Measurements from ENCODE around the gene SERPINB5. TPM values are rescaled to one million over a fixed set of nuclear protein-coding genes. Genes with fewer than 3 reads are reported as not detected.

SERPINB5 gene
- total and polyA plus RNA-seq, 4 donors, result 0.05 TPM; not detected in 3

DNA sequence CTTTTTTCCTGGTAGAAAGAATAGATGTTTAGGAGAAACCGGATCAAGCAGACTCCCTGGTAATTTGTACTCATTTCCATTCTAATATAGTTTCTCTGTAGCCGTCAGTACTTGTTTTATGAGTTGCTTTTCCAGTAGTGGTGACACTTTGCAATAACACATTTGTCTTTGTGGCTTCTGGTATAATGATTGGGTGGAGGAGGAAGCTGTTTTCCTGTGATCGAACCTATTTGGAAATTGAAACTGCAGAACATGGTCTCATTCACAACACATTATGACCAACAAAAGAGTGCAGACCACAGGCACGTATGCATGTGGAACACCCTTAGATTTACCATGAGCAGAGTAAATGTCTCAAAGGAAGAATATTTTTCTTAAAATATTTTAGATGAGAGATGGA lies 57.9 kb downstream of the SERPINB5 start:
- no peak for DNase-seq (ENCODE audit: low spot score)
- TF ChIP-seq, protein P1, sequence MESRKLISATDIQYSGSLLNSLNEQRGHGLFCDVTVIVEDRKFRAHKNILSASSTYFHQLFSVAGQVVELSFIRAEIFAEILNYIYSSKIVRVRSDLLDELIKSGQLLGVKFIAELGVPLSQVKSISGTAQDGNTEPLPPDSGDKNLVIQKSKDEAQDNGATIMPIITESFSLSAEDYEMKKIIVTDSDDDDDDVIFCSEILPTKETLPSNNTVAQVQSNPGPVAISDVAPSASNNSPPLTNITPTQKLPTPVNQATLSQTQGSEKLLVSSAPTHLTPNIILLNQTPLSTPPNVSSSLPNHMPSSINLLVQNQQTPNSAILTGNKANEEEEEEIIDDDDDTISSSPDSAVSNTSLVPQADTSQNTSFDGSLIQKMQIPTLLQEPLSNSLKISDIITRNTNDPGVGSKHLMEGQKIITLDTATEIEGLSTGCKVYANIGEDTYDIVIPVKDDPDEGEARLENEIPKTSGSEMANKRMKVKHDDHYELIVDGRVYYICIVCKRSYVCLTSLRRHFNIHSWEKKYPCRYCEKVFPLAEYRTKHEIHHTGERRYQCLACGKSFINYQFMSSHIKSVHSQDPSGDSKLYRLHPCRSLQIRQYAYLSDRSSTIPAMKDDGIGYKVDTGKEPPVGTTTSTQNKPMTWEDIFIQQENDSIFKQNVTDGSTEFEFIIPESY (IDR thresholded peaks at IDR 0.05), result no peak
- TF ChIP-seq SP1 (IDR thresholded peaks at IDR 0.05) (no peak), JUND (IDR thresholded peaks at IDR 0.05) (no peak), YY1 (IDR thresholded peaks at IDR 0.05) (no peak), TAF1 (conservative IDR thresholded peaks at IDR 0.05) (no peak), HNF4G (IDR thresholded peaks at IDR 0.05) (no peak), RAD21 (IDR thresholded peaks at IDR 0.05) (no peak), HNF4A (conservative IDR thresholded peaks at IDR 0.05) (no peak), FOXA1 (IDR thresholded peaks at IDR 0.05) (no peak), RXRA (IDR thresholded peaks at IDR 0.05) (no peak), NR2F2 (IDR thresholded peaks at IDR 0.05) (no peak), GABPA (IDR thresholded peaks at IDR 0.05 in 1 of 2, conservative IDR thresholded peaks at IDR 0.05 in 1 of 2) (no peak), FOXA2 (IDR thresholded peaks at IDR 0.05) (no peak), EGR1 (IDR thresholded peaks at IDR 0.05; ENCODE audit: low read depth in 2 of 2) (no peak)
- TF ChIP-seq, protein P2, sequence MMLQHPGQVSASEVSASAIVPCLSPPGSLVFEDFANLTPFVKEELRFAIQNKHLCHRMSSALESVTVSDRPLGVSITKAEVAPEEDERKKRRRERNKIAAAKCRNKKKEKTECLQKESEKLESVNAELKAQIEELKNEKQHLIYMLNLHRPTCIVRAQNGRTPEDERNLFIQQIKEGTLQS (IDR thresholded peaks at IDR 0.05), result no peak
- TF ChIP-seq, protein P3, sequence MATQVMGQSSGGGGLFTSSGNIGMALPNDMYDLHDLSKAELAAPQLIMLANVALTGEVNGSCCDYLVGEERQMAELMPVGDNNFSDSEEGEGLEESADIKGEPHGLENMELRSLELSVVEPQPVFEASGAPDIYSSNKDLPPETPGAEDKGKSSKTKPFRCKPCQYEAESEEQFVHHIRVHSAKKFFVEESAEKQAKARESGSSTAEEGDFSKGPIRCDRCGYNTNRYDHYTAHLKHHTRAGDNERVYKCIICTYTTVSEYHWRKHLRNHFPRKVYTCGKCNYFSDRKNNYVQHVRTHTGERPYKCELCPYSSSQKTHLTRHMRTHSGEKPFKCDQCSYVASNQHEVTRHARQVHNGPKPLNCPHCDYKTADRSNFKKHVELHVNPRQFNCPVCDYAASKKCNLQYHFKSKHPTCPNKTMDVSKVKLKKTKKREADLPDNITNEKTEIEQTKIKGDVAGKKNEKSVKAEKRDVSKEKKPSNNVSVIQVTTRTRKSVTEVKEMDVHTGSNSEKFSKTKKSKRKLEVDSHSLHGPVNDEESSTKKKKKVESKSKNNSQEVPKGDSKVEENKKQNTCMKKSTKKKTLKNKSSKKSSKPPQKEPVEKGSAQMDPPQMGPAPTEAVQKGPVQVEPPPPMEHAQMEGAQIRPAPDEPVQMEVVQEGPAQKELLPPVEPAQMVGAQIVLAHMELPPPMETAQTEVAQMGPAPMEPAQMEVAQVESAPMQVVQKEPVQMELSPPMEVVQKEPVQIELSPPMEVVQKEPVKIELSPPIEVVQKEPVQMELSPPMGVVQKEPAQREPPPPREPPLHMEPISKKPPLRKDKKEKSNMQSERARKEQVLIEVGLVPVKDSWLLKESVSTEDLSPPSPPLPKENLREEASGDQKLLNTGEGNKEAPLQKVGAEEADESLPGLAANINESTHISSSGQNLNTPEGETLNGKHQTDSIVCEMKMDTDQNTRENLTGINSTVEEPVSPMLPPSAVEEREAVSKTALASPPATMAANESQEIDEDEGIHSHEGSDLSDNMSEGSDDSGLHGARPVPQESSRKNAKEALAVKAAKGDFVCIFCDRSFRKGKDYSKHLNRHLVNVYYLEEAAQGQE (IDR thresholded peaks at IDR 0.05), result no peak
- TF ChIP-seq, protein P4, sequence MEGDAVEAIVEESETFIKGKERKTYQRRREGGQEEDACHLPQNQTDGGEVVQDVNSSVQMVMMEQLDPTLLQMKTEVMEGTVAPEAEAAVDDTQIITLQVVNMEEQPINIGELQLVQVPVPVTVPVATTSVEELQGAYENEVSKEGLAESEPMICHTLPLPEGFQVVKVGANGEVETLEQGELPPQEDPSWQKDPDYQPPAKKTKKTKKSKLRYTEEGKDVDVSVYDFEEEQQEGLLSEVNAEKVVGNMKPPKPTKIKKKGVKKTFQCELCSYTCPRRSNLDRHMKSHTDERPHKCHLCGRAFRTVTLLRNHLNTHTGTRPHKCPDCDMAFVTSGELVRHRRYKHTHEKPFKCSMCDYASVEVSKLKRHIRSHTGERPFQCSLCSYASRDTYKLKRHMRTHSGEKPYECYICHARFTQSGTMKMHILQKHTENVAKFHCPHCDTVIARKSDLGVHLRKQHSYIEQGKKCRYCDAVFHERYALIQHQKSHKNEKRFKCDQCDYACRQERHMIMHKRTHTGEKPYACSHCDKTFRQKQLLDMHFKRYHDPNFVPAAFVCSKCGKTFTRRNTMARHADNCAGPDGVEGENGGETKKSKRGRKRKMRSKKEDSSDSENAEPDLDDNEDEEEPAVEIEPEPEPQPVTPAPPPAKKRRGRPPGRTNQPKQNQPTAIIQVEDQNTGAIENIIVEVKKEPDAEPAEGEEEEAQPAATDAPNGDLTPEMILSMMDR (IDR thresholded peaks at IDR 0.05; ENCODE audit: low read depth, low read length, missing input control), result no peak
- TF ChIP-seq, protein P5, sequence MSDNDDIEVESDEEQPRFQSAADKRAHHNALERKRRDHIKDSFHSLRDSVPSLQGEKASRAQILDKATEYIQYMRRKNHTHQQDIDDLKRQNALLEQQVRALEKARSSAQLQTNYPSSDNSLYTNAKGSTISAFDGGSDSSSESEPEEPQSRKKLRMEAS (IDR thresholded peaks at IDR 0.05), result no peak
- WGBS, result 64% methylated on average over 4 of the region's 4 CpGs

More for the DNA sequence above, 57.9 kb downstream of the SERPINB5 start:
- H3K27me3 ChIP-seq (ENCODE audit: control insufficient read depth in 4 of 4, insufficient read depth in 4 of 4, low read length in 3 of 4), result no peaks in the 10 kb centered on the region
- no peaks in the 10 kb centered on the region for H3K9me3 ChIP-seq (ENCODE audit: control insufficient read depth in 4 of 4, low read length in 3 of 4)
- H3K27ac ChIP-seq (ENCODE audit: low read depth in 1 of 2, low read length in 2 of 2), result no peak overlapping the region
- H3K36me3 ChIP-seq (ENCODE audit: control insufficient read depth in 4 of 4, insufficient read depth in 3 of 4, low read depth in 1 of 4, low read length in 3 of 4), result no peaks in the 10 kb centered on the region
- no peak overlapping the region for H3K9ac ChIP-seq (ENCODE audit: low read depth in 1 of 2, low read length in 2 of 2)
- H3K4me3 ChIP-seq (ENCODE audit: low read depth in 1 of 3, low read length in 3 of 3), result no peak overlapping the region
- H3K4me1 ChIP-seq (ENCODE audit: control insufficient read depth in 4 of 4, insufficient read depth in 4 of 4, low read length in 3 of 4), result no peaks in the 10 kb centered on the region
